Measurements from ENCODE around the gene STAG3.

The STAG3 gene

DNA sequence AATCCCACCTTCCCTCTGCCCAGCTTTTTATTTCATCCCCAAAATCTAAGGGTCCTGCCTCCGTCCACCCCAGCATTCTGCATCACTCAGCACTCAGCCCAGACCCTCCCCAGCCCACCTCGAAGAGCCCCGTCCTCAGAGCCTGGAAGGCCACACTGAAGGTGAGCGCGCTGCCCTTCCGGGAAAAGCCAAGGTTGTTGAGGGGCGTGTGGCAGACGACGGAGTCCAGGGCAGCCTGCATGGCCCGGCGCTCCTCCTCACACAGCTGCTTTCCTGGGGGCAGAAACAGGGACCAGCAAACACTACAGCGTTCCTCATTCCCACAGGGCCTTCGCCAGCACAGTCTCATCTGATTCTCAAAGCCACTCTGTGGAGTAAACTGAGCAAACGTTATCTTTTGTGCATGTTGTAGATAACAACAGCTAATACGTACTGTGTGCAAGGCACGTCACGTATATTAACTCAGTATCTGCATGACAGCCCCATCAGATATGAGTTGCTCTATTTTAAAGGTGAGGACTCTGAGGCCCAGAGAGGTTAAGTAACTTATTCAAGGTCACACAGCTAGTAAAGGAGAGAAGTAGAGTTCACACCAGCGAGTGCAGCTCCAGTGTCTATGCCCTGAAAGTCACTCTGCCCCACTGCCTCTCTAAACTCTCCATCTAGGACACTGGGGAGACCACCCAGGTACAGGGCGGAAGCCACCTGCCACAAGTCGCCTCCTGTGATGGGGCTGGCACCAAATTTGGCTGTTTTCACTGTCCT, 22.0 kb upstream of the STAG3 start:
- no peak for DNase-seq (ENCODE audit: low read depth in 1 of 2, low spot score in 1 of 2)

DNA sequence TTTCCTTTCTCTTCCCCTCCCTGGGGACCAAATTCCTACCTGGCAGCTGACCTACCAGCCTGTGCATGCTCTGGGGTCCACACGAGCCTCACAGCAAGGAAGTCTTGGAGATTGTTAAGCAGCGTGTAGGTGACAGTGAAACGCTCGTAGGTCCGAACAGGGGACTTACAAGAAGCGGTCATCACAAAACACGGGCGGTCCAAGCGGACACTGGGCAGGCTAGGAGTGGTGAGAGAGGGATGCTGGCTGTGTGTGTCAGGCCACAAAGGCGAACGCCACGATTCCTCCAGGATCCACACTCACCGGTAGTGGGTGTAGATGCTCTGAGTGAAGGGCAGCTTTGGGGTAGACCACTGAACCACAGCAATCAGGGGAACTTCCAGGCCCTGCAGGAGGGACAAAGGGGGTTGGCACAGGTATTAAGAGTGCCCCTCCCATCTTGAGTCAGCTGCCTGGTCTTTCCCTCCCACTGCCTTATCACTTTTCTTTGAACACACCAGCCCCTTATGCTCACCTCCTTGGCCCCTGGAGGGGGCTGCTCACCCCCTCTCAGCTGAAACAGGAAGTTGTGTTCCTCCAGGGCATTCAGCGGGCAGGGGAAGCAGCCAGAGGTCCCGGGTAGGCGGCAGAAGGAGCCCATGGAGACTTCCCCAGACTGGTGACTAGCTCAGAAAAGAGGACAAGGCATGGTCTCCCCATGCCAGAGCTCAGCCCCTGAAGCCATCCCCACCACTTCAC, 21.2 kb upstream of the STAG3 start:
- no peak for DNase-seq (ENCODE audit: low read depth in 1 of 2, low spot score in 1 of 2)

DNA sequence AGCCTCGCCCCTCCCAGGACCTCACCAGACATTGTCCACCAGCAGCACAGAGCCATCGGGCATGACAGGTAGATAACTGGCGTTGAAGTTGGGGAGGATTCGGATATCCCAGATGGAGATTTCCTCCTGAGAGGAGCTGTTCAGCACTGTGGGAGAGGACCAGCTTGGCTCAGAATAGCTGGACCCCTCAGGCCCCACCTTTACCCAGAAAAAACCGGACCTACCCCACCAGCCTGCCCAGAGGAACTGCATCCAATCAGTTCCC, 20.7 kb upstream of the STAG3 start:
- no peak for DNase-seq (ENCODE audit: low read depth in 1 of 2, low spot score in 1 of 2)

DNA sequence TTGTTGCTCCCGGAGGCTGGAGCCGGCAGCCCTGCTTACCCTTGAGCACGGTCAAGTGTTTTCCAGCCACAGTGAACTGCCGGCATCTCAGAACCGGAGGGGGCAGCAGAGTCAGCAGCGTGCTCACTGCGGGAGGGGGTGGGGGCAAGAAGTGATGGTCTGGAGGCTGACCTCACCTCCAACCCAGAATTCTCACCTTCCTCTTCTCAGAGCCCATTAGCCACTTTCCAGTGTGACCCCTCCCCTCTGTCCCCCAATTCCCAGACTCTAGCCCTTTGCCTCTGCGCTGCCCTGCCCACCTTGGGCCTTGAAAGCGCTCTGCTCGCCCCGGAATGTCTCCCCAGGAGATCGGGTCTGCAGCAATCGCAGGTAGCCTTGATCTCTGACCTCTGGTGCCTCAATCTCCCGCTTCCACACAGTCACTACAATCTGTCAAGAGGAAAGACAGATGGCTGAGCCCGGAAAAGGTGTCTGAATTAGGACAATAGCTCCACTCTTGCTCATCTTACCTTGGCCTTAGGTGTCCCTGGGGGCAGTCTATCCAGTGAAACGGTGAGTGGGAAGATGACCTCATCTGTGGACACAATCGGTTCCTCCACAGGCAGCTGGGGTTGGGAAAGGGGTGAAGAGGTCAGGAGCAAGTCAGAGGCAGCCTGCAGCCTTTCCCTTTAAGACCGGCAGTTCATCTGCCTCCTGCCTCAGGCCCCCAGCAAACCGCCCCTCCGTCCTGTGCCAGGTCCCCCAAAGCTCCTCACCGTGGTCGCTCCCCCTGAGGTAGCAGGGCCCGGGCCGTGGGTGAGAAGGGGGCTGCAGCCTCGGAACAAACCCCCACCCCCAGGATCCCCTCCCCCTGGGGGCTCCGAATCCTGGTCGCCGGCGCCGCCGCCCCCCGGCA, 20.1 kb upstream of the STAG3 start:
- no peak for DNase-seq (ENCODE audit: low read depth in 1 of 2, low spot score in 1 of 2)

DNA sequence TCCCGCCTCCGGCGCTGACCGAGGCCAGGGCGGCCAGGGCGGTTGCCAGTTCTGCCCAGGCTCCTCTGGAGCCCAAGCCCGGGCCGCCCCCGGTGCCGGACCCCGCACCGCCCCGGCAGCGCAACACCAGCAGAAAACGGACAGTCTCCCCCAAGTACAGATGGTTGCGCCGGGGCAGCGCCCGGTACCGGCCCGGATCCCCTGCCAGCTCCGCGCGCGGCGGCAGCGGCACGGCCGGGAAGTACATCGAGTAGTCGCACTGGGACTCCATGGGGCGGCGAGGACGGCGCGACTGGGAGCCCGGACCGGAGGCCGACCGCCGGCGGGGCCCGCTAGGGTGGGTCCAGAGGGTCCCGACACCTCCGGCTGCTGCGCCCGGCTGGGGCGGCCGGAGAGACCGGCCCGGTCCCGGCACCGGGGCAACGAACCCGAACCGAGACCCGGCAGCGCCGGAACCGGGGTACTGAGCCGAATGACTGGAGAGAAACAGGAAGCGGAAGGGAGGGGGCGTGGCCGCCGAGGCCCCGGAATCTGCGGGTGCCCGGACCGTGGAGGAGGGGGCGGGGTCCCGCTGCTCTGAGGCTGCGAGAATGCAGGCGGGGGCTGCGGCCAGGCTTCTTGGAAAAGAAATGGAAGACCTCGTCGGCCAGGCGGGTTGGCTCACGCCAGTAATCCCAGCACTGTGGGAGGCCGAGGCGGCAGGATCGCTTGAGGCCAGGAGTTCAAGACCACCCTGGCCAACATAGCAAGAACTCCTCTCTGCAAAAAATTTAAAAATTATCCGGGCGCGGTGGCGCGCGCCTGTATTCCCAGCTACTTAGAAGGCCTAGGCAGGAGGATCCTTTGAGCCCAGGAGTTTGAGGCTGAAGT, 19.3 kb upstream of the STAG3 start, which contains the start of gene TRAPPC14:
Gene TRAPPC14 (minus strand): TSS at position 495 of the 870 bp plus-strand sequence. CDS start 224 bp downstream, at position 271.
- DNase-seq (ENCODE audit: low read depth in 1 of 2, low spot score in 1 of 2) = peak; percentile 84 to 93

DNA sequence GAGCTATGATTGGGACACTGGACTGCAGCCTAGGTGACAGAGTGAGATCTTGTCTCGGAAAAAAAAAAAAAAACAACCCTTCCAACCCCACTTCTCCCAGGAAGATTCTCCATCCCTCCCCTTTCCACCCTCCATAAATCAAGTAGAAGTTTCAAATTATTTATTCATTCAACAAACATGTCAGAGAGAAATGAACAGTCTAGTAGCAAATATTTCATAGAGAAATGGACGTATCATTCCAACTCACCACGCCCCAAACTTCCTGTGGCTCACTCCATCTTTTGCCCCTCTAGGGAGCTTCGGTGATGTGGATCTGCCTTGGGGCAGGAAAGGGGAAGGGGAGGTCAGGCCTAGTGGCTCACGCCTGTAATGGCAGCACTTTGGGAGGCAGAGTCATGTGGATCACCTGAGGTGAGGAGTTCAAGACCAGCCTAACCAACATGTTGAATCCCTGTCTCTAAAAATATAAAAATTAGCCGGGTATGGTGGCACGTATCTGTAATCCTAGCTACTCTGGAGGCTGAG, 18.6 kb upstream of the STAG3 start:
- DNase-seq (ENCODE audit: low read depth in 1 of 2, low spot score in 1 of 2) = no peak

DNA sequence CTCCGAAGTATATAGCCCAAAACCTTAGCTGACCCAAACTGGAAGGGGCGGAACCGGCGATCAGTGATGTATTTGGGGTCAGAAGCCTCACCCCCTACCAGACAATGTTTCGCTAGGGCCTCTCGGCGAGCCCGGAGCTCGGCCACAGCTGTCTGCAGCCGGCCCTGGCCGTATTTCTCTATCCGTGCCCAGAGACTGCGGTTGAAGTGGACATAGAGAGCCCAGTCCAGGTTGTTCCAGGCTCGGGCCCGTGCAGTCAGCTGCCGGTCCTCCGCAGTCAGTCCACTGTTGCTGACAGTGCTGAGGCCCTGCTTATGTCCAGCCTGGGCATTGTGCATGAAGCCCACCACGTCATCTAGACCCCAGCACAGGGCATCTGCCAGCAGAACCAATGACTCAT, 17.7 kb upstream of the STAG3 start:
- no peak for DNase-seq (ENCODE audit: low read depth in 1 of 2, low spot score in 1 of 2)

DNA sequence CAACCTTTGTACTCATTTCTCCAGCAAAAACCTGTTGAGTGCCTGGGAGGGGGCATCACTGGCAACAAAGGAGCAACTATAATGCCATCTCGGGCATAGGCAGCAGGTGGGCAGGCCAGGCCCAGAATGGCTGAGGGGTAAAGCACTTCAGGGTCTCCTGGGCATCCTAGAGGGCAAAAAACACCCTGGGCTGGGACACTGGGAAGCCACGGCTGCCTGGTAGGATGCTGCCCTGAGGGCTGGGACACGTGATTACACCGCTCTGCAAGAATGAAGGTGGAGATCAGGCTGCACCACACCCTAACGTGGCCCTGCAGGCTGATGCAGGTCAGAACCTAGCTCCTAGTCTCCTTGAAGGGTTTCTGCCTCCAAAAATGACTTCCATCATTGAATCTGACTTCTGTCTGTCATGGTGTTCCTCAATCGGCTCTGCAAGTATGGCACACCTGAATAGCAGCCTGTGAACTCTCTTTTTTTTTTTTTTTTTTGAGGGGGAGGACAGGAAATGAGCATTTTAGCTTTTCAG, 14.6 kb upstream of the STAG3 start:
- DNase-seq (ENCODE audit: low read depth in 1 of 2, low spot score in 1 of 2) = no peak

DNA sequence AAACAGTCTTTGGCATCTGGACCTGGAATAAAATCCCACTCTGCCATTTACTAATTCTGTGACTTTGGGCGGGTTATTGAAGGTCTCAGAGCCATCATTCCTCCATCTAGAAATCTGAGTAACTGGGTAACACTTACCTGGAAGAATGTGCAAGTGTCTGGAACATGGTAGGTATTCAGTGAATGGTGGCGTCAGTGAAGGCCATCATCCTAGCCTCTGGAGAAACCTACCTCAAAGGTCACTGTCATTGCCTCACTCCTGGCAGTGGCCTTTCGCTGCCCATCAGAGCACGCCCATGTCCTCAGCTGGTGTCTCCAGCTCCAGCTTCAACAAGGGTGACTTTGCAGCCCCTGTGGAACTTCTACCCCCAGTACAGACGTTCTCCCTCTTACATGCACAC, 13.8 kb upstream of the STAG3 start:
- DNase-seq (ENCODE audit: low read depth in 1 of 2, low spot score in 1 of 2) = no peak

DNA sequence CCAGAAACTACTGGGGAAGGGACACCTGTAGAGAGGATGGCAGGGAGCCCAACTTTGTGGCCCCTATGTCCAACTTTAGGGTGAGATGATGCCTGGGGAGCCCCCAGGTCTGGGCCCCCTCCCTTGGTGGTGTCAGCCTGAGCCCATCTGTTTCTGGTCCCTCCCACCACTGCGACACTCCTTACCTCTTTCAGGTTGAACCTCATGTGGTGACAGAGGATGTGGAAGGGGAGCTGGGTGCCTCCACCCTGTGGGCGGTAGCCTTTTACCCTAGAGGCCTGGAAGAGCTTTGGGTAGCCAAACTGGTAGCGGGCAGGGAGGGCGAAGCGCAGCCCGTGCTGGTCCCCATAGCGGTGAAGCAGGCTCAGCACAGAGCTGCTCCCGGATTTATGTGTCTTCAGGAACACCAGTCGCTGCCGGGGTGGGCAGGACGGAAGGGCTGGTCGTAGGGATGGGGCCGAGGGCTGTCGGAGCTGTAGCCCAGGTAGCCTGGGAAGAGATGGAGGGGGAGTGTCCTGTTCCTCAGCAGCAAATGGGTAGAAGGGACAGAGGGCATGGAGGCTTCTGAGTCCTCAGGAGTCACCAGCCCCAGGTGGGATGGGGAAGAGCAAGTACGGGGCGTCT, 11.3 kb upstream of the STAG3 start:
- DNase-seq (ENCODE audit: low read depth in 1 of 2, low spot score in 1 of 2) = no peak

DNA sequence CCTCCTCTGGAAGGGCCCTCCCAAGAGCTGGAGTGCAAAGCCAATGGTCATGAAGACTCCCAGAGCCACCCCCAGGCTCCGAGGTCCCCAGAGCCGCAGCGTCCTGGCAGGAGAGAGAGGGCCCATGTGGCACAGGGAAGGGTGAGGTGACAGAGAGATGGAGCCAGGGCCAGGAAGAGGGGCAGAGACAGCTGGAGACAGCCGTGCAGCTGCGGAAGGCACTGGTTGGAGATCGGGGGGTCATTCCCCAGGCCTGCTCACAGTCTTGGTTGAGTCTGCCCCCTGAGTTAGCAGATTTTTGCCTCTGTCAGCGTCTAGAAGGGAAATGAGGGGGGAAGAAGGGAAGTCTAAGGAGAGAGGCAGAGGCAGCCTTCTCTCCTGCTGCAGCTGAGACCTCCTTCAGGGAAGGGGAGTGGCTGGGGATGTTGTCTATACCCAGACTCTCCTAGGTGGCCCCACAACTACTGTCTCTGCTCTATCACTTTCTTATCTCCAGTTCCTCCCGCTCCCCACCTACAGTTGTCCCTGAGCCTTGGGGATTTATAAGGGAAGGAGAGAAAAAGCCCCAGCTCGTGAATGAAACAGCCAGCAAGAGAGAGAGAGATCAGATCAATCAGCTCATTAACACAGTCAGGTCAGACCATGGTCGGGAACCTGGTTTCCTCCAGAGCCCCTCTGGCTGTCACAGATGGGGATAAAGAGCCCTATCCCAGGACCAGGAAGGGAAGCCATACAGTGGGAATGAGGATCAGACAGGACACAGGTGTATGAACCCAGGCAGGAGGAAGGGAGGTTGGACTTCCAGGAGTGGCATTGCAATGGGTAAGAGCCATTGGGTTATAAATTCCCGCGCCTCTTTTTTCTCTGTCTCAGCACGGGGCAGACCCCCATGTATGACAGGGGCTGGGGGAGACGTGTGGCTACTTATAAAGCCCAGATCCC, 10.5 kb upstream of the STAG3 start:
- DNase-seq (ENCODE audit: low read depth in 1 of 2, low spot score in 1 of 2) = no peak

DNA sequence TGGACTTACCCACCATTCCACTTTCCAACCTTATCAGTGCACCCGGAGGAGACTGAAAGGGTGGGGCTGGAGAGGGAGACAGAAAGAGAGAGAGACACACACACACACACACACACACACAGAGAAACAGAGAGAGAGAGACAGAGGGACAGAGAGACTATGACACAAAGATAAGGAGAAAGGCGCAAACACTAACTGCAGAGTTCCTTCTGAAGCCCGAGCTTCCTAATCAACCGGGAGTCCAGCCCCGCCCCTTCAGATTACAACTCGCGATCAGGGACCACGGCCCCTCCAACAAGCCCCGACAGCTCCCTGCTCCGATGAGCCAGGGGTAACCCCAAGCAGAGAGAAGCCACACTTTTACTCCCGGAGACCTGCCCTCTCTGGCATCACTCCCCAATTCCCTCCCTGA, 9.8 kb upstream of the STAG3 start:
- no peak for DNase-seq (ENCODE audit: low read depth in 1 of 2, low spot score in 1 of 2)

DNA sequence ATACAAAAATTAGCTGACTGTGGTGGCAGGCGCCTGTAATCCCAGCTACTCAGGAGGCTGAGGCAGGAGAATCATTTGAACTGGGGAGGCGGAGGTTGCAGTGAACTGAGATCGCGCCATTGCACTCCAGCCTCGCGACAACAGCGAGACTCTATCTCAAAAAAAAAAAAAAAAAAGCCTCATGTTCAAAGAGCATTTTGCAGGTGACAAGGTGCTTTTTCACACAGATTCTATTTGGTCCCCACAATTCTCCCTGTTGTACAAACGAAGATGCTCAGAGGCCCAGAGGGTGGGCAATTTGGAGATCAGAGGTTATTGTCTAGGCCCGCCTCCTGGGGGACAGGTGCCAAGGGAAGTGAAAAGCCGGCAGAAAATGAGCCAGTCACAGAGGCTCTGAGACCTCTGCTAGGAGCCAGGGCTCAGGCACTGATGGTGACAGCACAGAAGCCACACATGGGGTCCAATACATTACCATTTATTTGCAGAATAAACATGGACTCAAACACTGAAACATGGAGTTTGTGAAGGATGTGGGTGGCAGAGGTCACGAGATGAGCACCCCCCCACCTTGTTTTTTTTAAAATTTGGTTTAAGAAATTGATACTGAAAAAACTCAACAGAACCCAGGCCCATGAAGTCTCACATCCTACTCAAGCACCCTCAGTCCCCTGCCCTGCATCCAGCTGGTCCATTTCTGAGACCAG, 8.4 kb upstream of the STAG3 start:
- DNase-seq (ENCODE audit: low read depth in 1 of 2, low spot score in 1 of 2) = no peak

DNA sequence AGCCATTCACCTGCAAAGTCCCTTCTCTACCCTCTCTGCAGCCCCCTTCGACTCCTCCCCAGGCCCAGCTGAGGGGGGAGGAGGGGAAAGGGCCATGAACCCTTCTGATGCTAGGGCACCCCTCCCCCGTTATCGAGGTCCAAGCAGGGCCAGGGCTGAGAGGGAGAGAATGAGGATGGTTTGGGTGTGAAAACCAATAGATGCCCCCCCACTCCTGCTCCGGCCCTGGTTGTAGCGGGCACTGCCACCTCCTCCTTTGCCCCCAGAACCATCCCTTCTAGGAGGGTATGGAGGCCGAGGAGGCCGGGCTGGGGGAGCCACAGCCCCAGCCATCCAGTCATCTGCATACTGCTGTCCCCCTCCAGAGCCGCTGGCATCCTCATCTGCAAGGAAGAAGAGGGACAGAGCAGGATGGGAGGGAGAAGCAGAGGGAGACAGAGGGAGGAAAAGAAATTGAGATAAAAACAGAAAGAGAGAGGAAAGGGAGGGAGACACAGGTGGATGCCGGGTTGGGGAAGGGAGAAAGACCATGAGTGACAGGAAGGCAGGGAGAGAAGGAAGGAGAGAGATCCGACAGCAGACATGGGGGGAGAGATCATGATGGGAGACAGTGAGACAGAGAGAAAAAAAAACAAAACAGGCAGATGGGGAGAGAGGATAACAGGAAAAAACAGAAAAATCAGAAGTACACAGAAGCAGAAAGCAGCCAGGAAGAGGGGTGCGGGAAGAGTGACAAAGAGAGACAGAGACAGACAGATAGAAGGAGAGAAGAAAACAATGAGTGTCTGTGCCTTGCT, 7.4 kb upstream of the STAG3 start:
- DNase-seq (ENCODE audit: low read depth in 1 of 2, low spot score in 1 of 2) = no peak

DNA sequence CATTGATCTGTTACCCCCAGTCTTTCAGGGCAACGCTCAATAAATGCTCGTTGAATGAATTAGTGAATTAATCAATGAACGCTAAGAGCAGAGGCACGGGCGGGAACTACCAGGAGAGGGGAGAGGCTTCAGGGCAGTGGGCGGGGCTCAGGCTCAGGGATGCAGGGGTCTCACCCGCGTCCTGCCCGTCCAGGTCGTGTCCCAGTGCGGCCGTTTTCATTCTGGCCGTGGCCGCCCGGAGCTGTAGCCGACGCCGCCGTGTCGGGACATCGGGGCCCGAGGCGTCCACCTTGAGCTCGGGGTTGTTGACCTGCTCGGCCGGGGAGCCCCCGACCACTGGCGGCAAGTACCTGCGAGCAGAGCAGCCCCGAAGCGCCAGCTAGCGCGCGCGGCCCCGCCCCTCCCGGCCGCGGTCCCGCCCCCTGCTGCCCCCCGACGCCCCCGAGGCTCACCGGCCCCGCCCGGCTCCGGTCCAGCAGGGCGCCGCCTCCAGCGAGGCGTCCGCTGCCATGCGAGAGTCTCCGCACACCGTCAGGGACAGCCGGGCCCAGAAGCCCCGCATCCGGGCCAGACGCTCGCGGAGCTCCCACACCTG, 6.5 kb upstream of the STAG3 start:
- DNase-seq (ENCODE audit: low read depth in 1 of 2, low spot score in 1 of 2) = no peak

DNA sequence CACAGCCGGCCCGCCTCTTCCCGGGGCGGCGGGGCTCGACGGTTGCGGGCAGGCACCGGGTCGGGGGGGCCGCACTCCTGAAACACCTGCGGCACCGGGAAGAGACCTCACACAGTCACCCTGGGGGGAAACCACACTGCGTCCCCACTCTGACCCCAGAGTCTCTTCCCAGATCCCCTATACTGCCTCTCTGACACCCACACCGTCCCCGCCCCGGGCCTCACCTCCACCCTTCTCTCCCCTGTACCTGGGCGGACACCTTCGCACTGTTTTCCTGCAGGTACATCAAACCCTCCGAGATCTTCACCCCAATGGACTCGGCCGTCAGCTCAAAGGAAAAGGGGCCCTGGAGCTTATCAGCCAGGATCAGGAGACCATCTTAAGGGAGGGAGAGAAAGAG, 5.9 kb upstream of the STAG3 start:
- DNase-seq (ENCODE audit: low read depth in 1 of 2, low spot score in 1 of 2) = no peak

All from stimulated activated CD4-positive, alpha-beta T cell treated with anti-CD3 and anti-CD28 coated beads, Interleukin-15, amount 100 ng/mL, for 1 hour (primary cell).